Fibroblast of upper back skin (primary cell): ENCODE results near the gene DLL4.

Experiments used
- DNase-seq: peaks from one replicate; pipeline ENCODE4 v3.0.0-alpha.2; 2013

Gene DLL4

GRCh38 chr15:40928821-40929659 is at the start of gene DLL4:
Gene DLL4 (plus strand): TSS chr15:40929340. CDS start chr15:40929669, 329 bp downstream.
- DNase-seq = no peak

- no peak for DNase-seq
These were observed 49.5 kb upstream of the DLL4 start for GRCh38 chr15:40879609-40880008.

- no peak for DNase-seq
These were observed 47.8 kb upstream of the DLL4 start for GRCh38 chr15:40881351-40881750.

- no peak for DNase-seq
These were observed 42.6 kb upstream of the DLL4 start for GRCh38 chr15:40886586-40886985.

- no peak for DNase-seq
These were observed 40.0 kb upstream of the DLL4 start for GRCh38 chr15:40889112-40889511.

- no peak for DNase-seq
These were observed 38.0 kb upstream of the DLL4 start for GRCh38 chr15:40891138-40891537.

GRCh38 chr15:40891810-40892446 is 37.2 kb upstream of the DLL4 start:
- peak; percentile 46 for DNase-seq

- no peak for DNase-seq
These were observed 36.6 kb upstream of the DLL4 start for GRCh38 chr15:40892447-40893012.

- DNase-seq = no peak
These were observed 36.0 kb upstream of the DLL4 start for GRCh38 chr15:40893019-40893670.

GRCh38 chr15:40893733-40894680 is 35.1 kb upstream of the DLL4 start, which contains the start of gene VPS18:
Gene VPS18 (plus strand): TSS chr15:40894450. CDS start chr15:40894769, 319 bp downstream.
- DNase-seq = peak; percentile 95

- DNase-seq = peak; percentile 70
These were observed 34.3 kb upstream of the DLL4 start for GRCh38 chr15:40894681-40895448.

GRCh38 chr15:40899536-40900207 is 29.5 kb upstream of the DLL4 start:
- DNase-seq = no peak

- DNase-seq = no peak
These were observed 28.7 kb upstream of the DLL4 start for GRCh38 chr15:40900256-40901052.

GRCh38 chr15:40901053-40901443 is 28.1 kb upstream of the DLL4 start:
- no peak for DNase-seq

- DNase-seq = no peak
These were observed 26.3 kb upstream of the DLL4 start for GRCh38 chr15:40902605-40903561.

GRCh38 chr15:40904552-40905201 is 24.5 kb upstream of the DLL4 start:
- DNase-seq = no peak

GRCh38 chr15:40906091-40906990 is 22.8 kb upstream of the DLL4 start:
- DNase-seq = peak; percentile 92
